ENCODE results near the gene IFITM5. TPM values are rescaled to one million over a fixed set of nuclear protein-coding genes. Genes with fewer than 3 reads are reported as not detected.

Gene IFITM5
- total RNA-seq, 1 experiment from 2014 or later, result not detected

DNA sequence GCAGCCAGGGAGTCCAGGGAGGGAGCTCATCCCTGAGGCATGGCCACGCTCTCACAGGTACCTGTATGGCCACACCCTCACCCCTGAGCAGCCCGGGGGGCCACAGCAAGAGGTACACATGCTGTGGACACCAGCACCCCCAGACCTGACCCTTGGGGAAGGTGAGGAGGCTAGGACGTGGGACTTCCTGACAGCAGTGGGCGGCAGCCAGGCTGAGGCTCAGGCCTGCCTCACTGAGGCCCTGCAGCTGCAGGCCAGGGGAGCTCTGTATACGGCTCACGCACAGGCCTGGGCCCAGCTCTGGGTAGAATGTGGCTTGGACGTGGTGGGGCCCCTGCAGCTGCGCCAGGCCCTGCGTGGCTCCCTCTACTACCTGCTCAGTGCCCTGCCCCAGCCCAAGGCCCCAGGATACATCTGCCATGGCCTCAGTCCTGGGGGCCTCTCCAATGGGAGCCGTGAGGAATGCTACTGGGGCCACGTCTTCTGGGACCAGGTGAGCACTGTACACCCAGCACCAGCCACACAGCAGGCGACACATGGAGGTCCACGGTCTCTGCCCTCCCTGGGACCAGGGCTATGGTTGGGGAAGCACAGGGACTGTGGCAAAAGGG lies 8.6 kb downstream of the IFITM5 start:
- Histone ChIP-seq H2AK5ac (ENCODE audit: insufficient read length, low read length) (no peak overlapping the region), H4K20me1 (ENCODE audit: control insufficient read depth, insufficient read depth, insufficient read length) (no peaks in the 10 kb centered on the region), H2BK20ac (ENCODE audit: low read depth, low read length, poor library complexity, severe bottlenecking) (no peak overlapping the region), H2BK15ac (ENCODE audit: low read depth, low read length) (no peak overlapping the region), H3K27me3 (ENCODE audit: insufficient read depth, low read length) (peaks cover 7% of the 10 kb centered on the region; the same call in 1 of the 2 replicates), H3K4ac (ENCODE audit: low read depth, low read length) (no peak overlapping the region), H3K9me3 (ENCODE audit: control insufficient read depth, low read depth, low read length) (no peaks in the 10 kb centered on the region), H3T11ph (ENCODE audit: low read length) (no peak overlapping the region), H3K23me2 (ENCODE audit: insufficient read length, low read depth, low read length, poor library complexity, severe bottlenecking) (peaks cover 9% of the 10 kb centered on the region), H4K91ac (ENCODE audit: insufficient read length, low read depth, low read length) (no peak overlapping the region), H3K4me1 (ENCODE audit: insufficient read depth, low read length) (no peaks in the 10 kb centered on the region), H2BK5ac (ENCODE audit: insufficient read length, low read length) (no peak overlapping the region), H4K8ac (replicated peaks; ENCODE audit: insufficient read length, low read depth, low read length) (no peak overlapping the region), H2BK120ac (ENCODE audit: low read depth, low read length, poor library complexity, severe bottlenecking) (no peak overlapping the region), H3K56ac (ENCODE audit: insufficient read length, low read depth, low read length) (no peak overlapping the region), H4K5ac (ENCODE audit: insufficient read length, low read depth, low read length) (no peak overlapping the region), H2AFZ (ENCODE audit: low read length) (no peak overlapping the region), H3K79me2 (ENCODE audit: insufficient read depth, low read length) (no peaks in the 10 kb centered on the region), H3K14ac (ENCODE audit: insufficient read depth, low read length) (no peak overlapping the region; the same call in 1 of the 2 replicates), H3K27ac (ENCODE audit: insufficient read length, low read depth, low read length) (no peak overlapping the region), H3K9ac (ENCODE audit: extremely low read depth, insufficient read length, low read length) (no peak overlapping the region), H3K18ac (ENCODE audit: insufficient read length, low read depth, low read length) (no peak overlapping the region), H3K79me1 (ENCODE audit: insufficient read depth, low read depth, low read length, poor library complexity, severe bottlenecking) (no peaks in the 10 kb centered on the region), H3K4me2 (ENCODE audit: insufficient read depth, insufficient read length, low read length) (no peak overlapping the region), H3K23ac (ENCODE audit: insufficient read length, low read depth, low read length) (no peak overlapping the region), H2BK12ac (ENCODE audit: insufficient read length, low read depth, low read length) (no peak overlapping the region)
- Mint-ChIP-seq H3K4me1 (peaks cover 25 to 32% of the 10 kb centered on the region in 2 experiments), H3K36me3 (ENCODE audit: insufficient read depth in 1 of 3, low read depth in 3 of 3) (peaks cover 19 to 40% (median 23%) of the 10 kb centered on the region in 3 experiments), H3K4me3 (peak overlapping the region; percentile 19 to 61; a peak in 1 of 5 replicates), H3K27ac (peak overlapping the region; percentile 30 to 95 (median 59); a peak in 4 of 7 replicates), H3K9me3 (no peaks in the 10 kb centered on the region), H3K27me3 (ENCODE audit: low read depth) (peaks cover 13% of the 10 kb centered on the region)
- no CpG with 5 or more reads among the region's 13 CpGs for WGBS (ENCODE audit: extremely low coverage, insufficient read length, low lambda C conversion rate)
- TF ChIP-seq, protein P1, sequence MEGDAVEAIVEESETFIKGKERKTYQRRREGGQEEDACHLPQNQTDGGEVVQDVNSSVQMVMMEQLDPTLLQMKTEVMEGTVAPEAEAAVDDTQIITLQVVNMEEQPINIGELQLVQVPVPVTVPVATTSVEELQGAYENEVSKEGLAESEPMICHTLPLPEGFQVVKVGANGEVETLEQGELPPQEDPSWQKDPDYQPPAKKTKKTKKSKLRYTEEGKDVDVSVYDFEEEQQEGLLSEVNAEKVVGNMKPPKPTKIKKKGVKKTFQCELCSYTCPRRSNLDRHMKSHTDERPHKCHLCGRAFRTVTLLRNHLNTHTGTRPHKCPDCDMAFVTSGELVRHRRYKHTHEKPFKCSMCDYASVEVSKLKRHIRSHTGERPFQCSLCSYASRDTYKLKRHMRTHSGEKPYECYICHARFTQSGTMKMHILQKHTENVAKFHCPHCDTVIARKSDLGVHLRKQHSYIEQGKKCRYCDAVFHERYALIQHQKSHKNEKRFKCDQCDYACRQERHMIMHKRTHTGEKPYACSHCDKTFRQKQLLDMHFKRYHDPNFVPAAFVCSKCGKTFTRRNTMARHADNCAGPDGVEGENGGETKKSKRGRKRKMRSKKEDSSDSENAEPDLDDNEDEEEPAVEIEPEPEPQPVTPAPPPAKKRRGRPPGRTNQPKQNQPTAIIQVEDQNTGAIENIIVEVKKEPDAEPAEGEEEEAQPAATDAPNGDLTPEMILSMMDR (conservative IDR thresholded peaks at IDR 0.05), result no peak
- no peak for DNase-seq
